Brain microvascular endothelial cell (primary cell): ENCODE data around the gene TNFRSF1A.

Source experiments
- DNase-seq: peaks from one replicate; pipeline ENCODE4 v3.0.0-alpha.2; 2020
- H3K27ac ChIP-seq: fragments of 250-450 bp; sonication (Bioruptor Pico); 2 replicates; pipeline ENCODE4 v1.5.1; 2020; ENCODE audit warnings: mild to moderate bottlenecking, moderate library complexity
- H3K27me3 ChIP-seq: fragments of 250-450 bp; sonication (Bioruptor Pico); replicated peaks from 2 replicates; pipeline ENCODE4 v1.5.1; 2020; ENCODE audit warnings: mild to moderate bottlenecking
- H3K36me3 ChIP-seq: fragments of 250-450 bp; sonication (Bioruptor Pico); replicated peaks from 2 replicates; pipeline ENCODE4 v1.5.1; 2020; ENCODE audit warnings: mild to moderate bottlenecking
- H3K4me3 ChIP-seq: 2 replicates; pipeline ENCODE4 v1.5.1; 2011; ENCODE audit warnings: low read depth, mild to moderate bottlenecking, control low read depth, low read length, moderate library complexity
- in situ Hi-C: cut with HindIII; loops from 2 replicates; pipeline ENCODE4 v1.10.0; 2017; ENCODE audit warnings: low sequenced_read_pairs, low pct_ligation_motif_present
- TF ChIP-seq, protein P1 (sequence below): IDR thresholded peaks from 2 replicates; pipeline ENCODE4 v1.5.1; 2011; ENCODE audit warnings: low read depth, mild to moderate bottlenecking, moderate library complexity, low read length, control low read depth, inconsistent platforms; ENCODE audit errors: missing control alignments

Gene TNFRSF1A

GRCh38 chr12:6375269-6376078 lies 33.6 kb upstream of the TNFRSF1A start, which contains the start of gene SCNN1A:
Gene SCNN1A (minus strand): TSS chr12:6375563. CDS start chr12:6374783, 780 bp downstream.
- Histone ChIP-seq H3K27ac (no peak within 1 kb of the TSS), H3K36me3 (no peaks in the 10 kb centered on the region), H3K27me3 (no peaks in the 10 kb centered on the region), H3K4me3 (no peak within 1 kb of the TSS)
- in situ Hi-C loops, result no loop called here
- DNase-seq, result no peak
- TF ChIP-seq, protein P1, sequence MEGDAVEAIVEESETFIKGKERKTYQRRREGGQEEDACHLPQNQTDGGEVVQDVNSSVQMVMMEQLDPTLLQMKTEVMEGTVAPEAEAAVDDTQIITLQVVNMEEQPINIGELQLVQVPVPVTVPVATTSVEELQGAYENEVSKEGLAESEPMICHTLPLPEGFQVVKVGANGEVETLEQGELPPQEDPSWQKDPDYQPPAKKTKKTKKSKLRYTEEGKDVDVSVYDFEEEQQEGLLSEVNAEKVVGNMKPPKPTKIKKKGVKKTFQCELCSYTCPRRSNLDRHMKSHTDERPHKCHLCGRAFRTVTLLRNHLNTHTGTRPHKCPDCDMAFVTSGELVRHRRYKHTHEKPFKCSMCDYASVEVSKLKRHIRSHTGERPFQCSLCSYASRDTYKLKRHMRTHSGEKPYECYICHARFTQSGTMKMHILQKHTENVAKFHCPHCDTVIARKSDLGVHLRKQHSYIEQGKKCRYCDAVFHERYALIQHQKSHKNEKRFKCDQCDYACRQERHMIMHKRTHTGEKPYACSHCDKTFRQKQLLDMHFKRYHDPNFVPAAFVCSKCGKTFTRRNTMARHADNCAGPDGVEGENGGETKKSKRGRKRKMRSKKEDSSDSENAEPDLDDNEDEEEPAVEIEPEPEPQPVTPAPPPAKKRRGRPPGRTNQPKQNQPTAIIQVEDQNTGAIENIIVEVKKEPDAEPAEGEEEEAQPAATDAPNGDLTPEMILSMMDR, result no peak

DNA sequence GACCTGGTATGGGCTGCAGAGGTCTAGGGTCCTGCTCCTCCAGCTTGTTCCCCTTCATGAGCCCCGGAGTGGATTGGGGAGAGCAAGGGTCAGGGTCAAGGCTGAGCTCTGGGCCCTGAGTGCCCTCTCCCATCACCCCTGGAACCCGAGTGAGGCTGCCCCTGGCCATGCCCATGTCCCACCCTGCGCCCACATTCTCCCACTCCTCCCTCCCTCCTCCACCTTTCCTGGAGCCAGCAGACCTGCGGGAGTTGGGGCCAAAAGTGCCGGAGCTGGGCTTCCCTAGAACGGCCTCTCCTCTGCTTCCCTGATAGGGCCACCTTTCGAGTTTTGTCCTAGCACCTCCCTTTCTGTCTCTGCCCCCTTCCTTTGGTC lies 32.9 kb upstream of the TNFRSF1A start:
- Histone ChIP-seq H3K36me3 (no peaks in the 10 kb centered on the region), H3K27ac (no peak overlapping the region), H3K4me3 (no peak overlapping the region), H3K27me3 (no peaks in the 10 kb centered on the region)
- DNase-seq, result no peak
- TF ChIP-seq, protein P1, result no peak
- in situ Hi-C loops, result no loop called here

- TF ChIP-seq, protein P1, result no peak
- no peak overlapping the region for H3K27ac ChIP-seq
- H3K4me3 ChIP-seq, result no peak overlapping the region
- no peaks in the 10 kb centered on the region for H3K36me3 ChIP-seq
- no peaks in the 10 kb centered on the region for H3K27me3 ChIP-seq
- in situ Hi-C loops, result no loop called here
- no peak for DNase-seq
These were observed 32.3 kb upstream of the TNFRSF1A start for GRCh38 chr12:6374028-6374785.

DNA sequence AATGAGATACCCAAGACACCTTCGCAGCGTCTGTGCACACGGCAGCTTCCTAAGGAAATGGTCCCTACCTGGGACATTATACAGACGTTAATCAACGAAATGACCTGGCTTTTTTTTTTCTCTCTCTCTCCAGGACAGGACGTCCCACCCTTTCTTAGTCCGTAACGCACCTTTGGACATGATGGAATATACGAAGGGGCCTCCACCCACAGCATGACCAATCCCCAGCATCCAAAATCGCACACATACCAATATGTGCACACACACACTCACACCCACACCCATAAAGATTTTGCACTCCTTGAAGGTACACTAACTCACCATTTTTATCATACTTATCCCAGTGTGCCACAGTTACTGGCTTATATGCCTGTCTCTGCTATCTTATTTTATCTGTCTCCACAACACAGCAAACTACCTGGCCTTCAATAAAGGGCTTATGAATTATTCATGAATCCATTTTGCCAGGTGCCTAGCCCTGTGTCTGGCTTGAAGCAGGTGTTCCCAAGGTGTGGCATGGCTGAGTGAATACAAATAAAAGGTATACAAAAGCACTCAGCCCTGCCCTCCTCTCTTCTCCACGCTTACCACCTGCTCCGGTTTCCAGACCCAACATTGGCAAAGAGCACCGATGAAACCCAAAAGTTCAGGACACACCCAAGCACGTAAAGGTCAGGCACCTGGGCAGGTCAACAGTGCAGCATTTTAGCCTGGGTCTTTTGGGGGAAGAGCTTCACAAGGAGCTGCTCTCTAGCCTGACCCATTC lies 31.3 kb upstream of the TNFRSF1A start:
- no peak overlapping the region for H3K27ac ChIP-seq
- no peak overlapping the region for H3K4me3 ChIP-seq
- no peaks in the 10 kb centered on the region for H3K36me3 ChIP-seq
- no peaks in the 10 kb centered on the region for H3K27me3 ChIP-seq
- in situ Hi-C loops, result no loop called here
- DNase-seq, result no peak
- TF ChIP-seq, protein P1, result no peak

GRCh38 chr12:6372403-6373003 lies 30.6 kb upstream of the TNFRSF1A start:
- no peaks in the 10 kb centered on the region for H3K36me3 ChIP-seq
- H3K4me3 ChIP-seq, result no peak overlapping the region
- no peaks in the 10 kb centered on the region for H3K27me3 ChIP-seq
- TF ChIP-seq, protein P1, result no peak
- DNase-seq, result peak; percentile 57
- in situ Hi-C loops, result no loop called here
- H3K27ac ChIP-seq, result peak overlapping the region; percentile 36
